Measurements from ENCODE around the gene SLK.

DNA sequence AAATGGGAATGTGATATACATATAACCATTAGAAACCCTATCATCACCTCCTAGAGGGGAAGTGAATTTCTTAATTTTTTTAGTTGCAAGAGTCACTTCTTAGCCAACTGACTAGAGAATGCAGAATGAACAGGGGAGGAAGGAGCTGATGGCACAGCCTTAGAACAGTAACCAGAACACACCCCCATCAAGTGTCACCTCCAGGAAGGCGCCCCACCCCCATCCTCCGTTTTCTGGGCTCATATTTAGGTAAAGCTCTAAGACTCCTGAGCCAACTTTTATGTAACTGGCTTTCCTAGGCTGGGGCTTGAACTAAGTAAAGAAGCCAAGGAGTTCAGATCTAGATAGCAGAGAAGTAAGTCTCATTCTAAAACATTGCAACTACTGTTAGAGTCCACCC, 64.7 kb downstream of the SLK start:
- TF ChIP-seq CTCF (conservative IDR thresholded peaks at IDR 0.05; ENCODE audit: low read depth, low read length) (no peak), EZH2 (IDR thresholded peaks at IDR 0.05; ENCODE audit: borderline replicate concordance, low read depth, low read length, poor library complexity, severe bottlenecking) (no peak)
